NK-92 (cell line): ENCODE results near the gene LRRC9.

Source experiments
- DNase-seq: peaks from one replicate; lab custom pipeline; 2025; ENCODE audit not compliant: unreplicated experiment; lab: John Stamatoyannopoulos, UW

LRRC9 gene

GRCh38 chr14:60106339-60106738, 186.4 kb downstream of the LRRC9 start:
- DNase-seq, result no peak

- no peak for DNase-seq
These were observed 187.5 kb downstream of the LRRC9 start for GRCh38 chr14:60107477-60107876.

- DNase-seq, result no peak
These were observed 191.8 kb downstream of the LRRC9 start for GRCh38 chr14:60111732-60112131.
